IMR-90 (cell line): Measurements from ENCODE around the gene HS6ST2. TPM values are rescaled to one million over a fixed set of nuclear protein-coding genes. Genes with fewer than 3 reads are reported as not detected.

Source experiments
- ATAC-seq: fragments of 200-7000 bp; cut with Tn5 transposase; 2 replicates; pipeline ENCODE4 v1.9.1; 2020; ENCODE audit warnings: low read depth, mild to moderate bottlenecking, moderate library complexity
- BruUV-seq: library from RNA; stranded (reverse); fragments of 400-500 nt; replicated peaks from 2 replicates; lab custom pipeline; 2021; lab: Mats Ljungman, UMichigan
- CTCF ChIA-PET: fragments of 300-600 bp; formaldehyde crosslinking; extraction: SDS; loops from one replicate; lab custom pipeline; 2021; ENCODE audit warnings: antibody characterized with exemption; lab: Yijun Ruan, JAX
- POLR2A ChIA-PET: fragments of 300-600 bp; sonication (Branson Sonifier 250); formaldehyde crosslinking; loops from one replicate; lab custom pipeline; 2022; ENCODE audit warnings: antibody characterized with exemption; ENCODE audit not compliant: unreplicated experiment; lab: Charles Lee
- DNase-seq: peaks from one replicate; pipeline ENCODE4 v3.0.0; 2013
- H2AFZ ChIP-seq: replicated peaks from 2 replicates; pipeline ENCODE3; 2013; ENCODE audit warnings: low read length, mild to moderate bottlenecking; ENCODE audit not compliant: poor library complexity
- H2AK5ac ChIP-seq: 2 replicates; pipeline ENCODE4 v1.6.1; 2013; ENCODE audit warnings: low read depth, low read length, inconsistent platforms
- H2AK9ac ChIP-seq: replicated peaks from 2 replicates; pipeline ENCODE3; 2013; ENCODE audit warnings: mild to moderate bottlenecking, low read depth, low read length, moderate library complexity; ENCODE audit not compliant: poor library complexity
- H2BK120ac ChIP-seq: 2 replicates; pipeline ENCODE4 v1.6.1; 2013; ENCODE audit warnings: low read depth, low read length, inconsistent platforms
- H2BK15ac ChIP-seq: 3 replicates; pipeline ENCODE4 v1.6.1; 2013; ENCODE audit warnings: low read depth, low read length, inconsistent platforms
- H2BK20ac ChIP-seq: 2 replicates; pipeline ENCODE4 v1.6.1; 2013; ENCODE audit warnings: low read depth, mild to moderate bottlenecking, inconsistent platforms, low read length, moderate library complexity
- H2BK5ac ChIP-seq: 2 replicates; pipeline ENCODE4 v1.6.1; 2013; ENCODE audit warnings: mild to moderate bottlenecking, low read depth, low read length, inconsistent platforms; ENCODE audit not compliant: poor library complexity, severe bottlenecking
- H3K14ac ChIP-seq: replicated peaks from 2 replicates; pipeline ENCODE4 v1.6.1; 2013; ENCODE audit warnings: low read depth, low read length, inconsistent platforms
- H3K18ac ChIP-seq: 2 replicates; pipeline ENCODE4 v1.6.1; 2013; ENCODE audit warnings: low read depth, low read length, control low read depth
- H3K23ac ChIP-seq: 2 replicates; pipeline ENCODE4 v1.6.1; 2013; ENCODE audit warnings: low read depth, low read length, inconsistent platforms
- H3K27ac ChIP-seq: 2 replicates; pipeline ENCODE4 v1.5.1; 2013; ENCODE audit warnings: mild to moderate bottlenecking, control low read depth, low read length; ENCODE audit not compliant: insufficient read depth
- H3K27me3 ChIP-seq: 2 replicates; pipeline ENCODE4 v1.6.1; 2013; ENCODE audit warnings: low read length; ENCODE audit not compliant: control insufficient read depth, insufficient read depth
- H3K36me3 ChIP-seq: 2 replicates; pipeline ENCODE4 v1.6.1; 2013; ENCODE audit warnings: low read length, mixed read lengths; ENCODE audit not compliant: control insufficient read depth, insufficient read depth
- H3K4ac ChIP-seq: 2 replicates; pipeline ENCODE4 v1.6.1; 2013; ENCODE audit warnings: low read depth, low read length, inconsistent platforms
- H3K4me1 ChIP-seq: 2 replicates; pipeline ENCODE4 v1.6.1; 2013; ENCODE audit warnings: low read length, mixed read lengths; ENCODE audit not compliant: control insufficient read depth, insufficient read depth
- H3K4me2 ChIP-seq: 2 replicates; pipeline ENCODE4 v1.6.1; 2013; ENCODE audit warnings: low read depth, mild to moderate bottlenecking, control low read depth, low read length, moderate library complexity
- H3K4me3 ChIP-seq: 2 replicates; pipeline ENCODE4 v1.5.1; 2013; ENCODE audit warnings: low read depth, mild to moderate bottlenecking, control low read depth, low read length, moderate library complexity; ENCODE audit not compliant: insufficient read depth
- H3K56ac ChIP-seq: 2 replicates; pipeline ENCODE4 v1.6.1; 2013; ENCODE audit warnings: low read length, inconsistent platforms; ENCODE audit not compliant: insufficient read depth; ENCODE audit errors: extremely low read depth
- H3K79me1 ChIP-seq, 2 experiments: 2 replicates each; pipeline ENCODE4 v1.6.1; 2013; ENCODE audit warnings: low read length in 2 of 2, inconsistent platforms in 1 of 2, low read depth in 1 of 2
- H3K9ac ChIP-seq: 2 replicates; pipeline ENCODE4 v1.6.1; 2013; ENCODE audit warnings: low read depth, low read length, control low read depth
- H3K9me1 ChIP-seq: 2 replicates; pipeline ENCODE4 v1.6.1; 2013; ENCODE audit warnings: low read length, inconsistent platforms; ENCODE audit not compliant: insufficient read depth
- H3K9me3 ChIP-seq: 2 replicates; pipeline ENCODE4 v1.6.1; 2013; ENCODE audit warnings: low read length; ENCODE audit not compliant: control insufficient read depth, insufficient read depth
- H4K20me1 ChIP-seq: 2 replicates; pipeline ENCODE4 v1.6.1; 2013; ENCODE audit warnings: low read length, inconsistent platforms; ENCODE audit not compliant: insufficient read depth
- H4K5ac ChIP-seq: 2 replicates; pipeline ENCODE4 v1.6.1; 2013; ENCODE audit warnings: mild to moderate bottlenecking, low read depth, low read length, control low read depth
- H4K8ac ChIP-seq, 2 experiments: 2 replicates each; pipeline ENCODE4 v1.6.1; 2013; ENCODE audit warnings: low read depth in 2 of 2, low read length in 2 of 2, control low read depth in 1 of 2, inconsistent platforms in 1 of 2
- H4K91ac ChIP-seq: 2 replicates; pipeline ENCODE4 v1.6.1; 2013; ENCODE audit warnings: low read depth, low read length, inconsistent platforms; ENCODE audit not compliant: insufficient read depth
- BHLHE40 ChIP-seq: fragments of 150-350 bp; IDR thresholded peaks from 2 replicates; pipeline ENCODE4 v1.6.1; 2016; ENCODE audit warnings: mild to moderate bottlenecking, low read depth, low read length
- CTCF ChIP-seq: conservative IDR thresholded peaks from 2 replicates; pipeline ENCODE4 v1.5.1; 2012; ENCODE audit warnings: mild to moderate bottlenecking, low read depth, low read length, improper control_type of control experiment
- MAFK ChIP-seq: IDR thresholded peaks from 2 replicates; pipeline ENCODE4 v1.6.1; 2012; ENCODE audit warnings: low read depth, low read length, improper control_type of control experiment
- MAZ ChIP-seq: IDR thresholded peaks from 2 replicates; pipeline ENCODE4 v1.6.1; 2012; ENCODE audit warnings: low read depth, mild to moderate bottlenecking, low read length, improper control_type of control experiment, moderate library complexity, borderline replicate concordance
- MXI1 ChIP-seq: IDR thresholded peaks from 2 replicates; pipeline ENCODE4 v1.6.1; 2012; ENCODE audit warnings: low read depth, mild to moderate bottlenecking, low read length, moderate library complexity, borderline replicate concordance
- NFE2L2 ChIP-seq: fragments of 150-350 bp; IDR thresholded peaks from 2 replicates; pipeline ENCODE4 v1.6.1; 2016; ENCODE audit warnings: low read depth, mild to moderate bottlenecking, low read length
- POLR2A ChIP-seq: IDR thresholded peaks from 2 replicates; pipeline ENCODE4 v1.6.1; 2012; ENCODE audit warnings: mild to moderate bottlenecking, low read depth, low read length
- RCOR1 ChIP-seq: IDR thresholded peaks from 2 replicates; pipeline ENCODE4 v1.6.1; 2012; ENCODE audit warnings: mild to moderate bottlenecking, low read length, improper control_type of control experiment; ENCODE audit not compliant: insufficient replicate concordance
- RFX5 ChIP-seq: IDR thresholded peaks from 2 replicates; pipeline ENCODE4 v1.8.0; 2012; ENCODE audit warnings: low read depth, mild to moderate bottlenecking, low read length, moderate library complexity
- SMC3 ChIP-seq: fragments of 150-350 bp; IDR thresholded peaks from 2 replicates; pipeline ENCODE4 v1.6.1; 2016; ENCODE audit warnings: low read depth, mild to moderate bottlenecking, antibody characterized with exemption, low read length, moderate library complexity
- WGBS, 2 experiments: methylation state at CpG; one replicate each; pipeline versions ENCODE4 v1.1.5 to v1.1.7; 2013; ENCODE audit warnings: missing lambda C conversion rate in 2 of 2; ENCODE audit not compliant: insufficient read length in 1 of 2; ENCODE audit errors: extremely low coverage in 2 of 2; 5-methylcytosine and 5-hydroxymethylcytosine counted together
- dilution Hi-C: fragments of 300-500 bp; cut with HindIII; formaldehyde crosslinking; loops from one replicate; pipeline ENCODE4 v1.14.3; 2018; ENCODE audit warnings: low sequenced_read_pairs; ENCODE audit not compliant: unreplicated experiment
- in situ Hi-C: fragments of 300-500 bp; cut with MboI; formaldehyde crosslinking; loops from 3 replicates; pipeline ENCODE4 v1.14.3; 2019; ENCODE audit warnings: low sequenced_read_pairs, inconsistent platforms, mixed read lengths
- intact Hi-C: fragments of 100-400 bp; cut with micrococcal nuclease; formaldehyde crosslinking; loops from 2 replicates; pipeline ENCODE4 v1.10.0; 2022
- polyA plus RNA-seq, 3 experiments: library from polyadenylated mRNA; depleted of rRNA; stranded (reverse); fragments of >200 nt; gene quantifications; 2 replicates each; pipeline ENCODE4 v1.2.3, GENCODE V29; 2012; ENCODE audit warnings: low replicate concordance in 1 of 3
- total RNA-seq: library from RNA; depleted of rRNA; stranded (reverse); fragments of >200 nt; gene quantifications from 2 replicates; pipeline ENCODE4 v1.2.3, GENCODE V29; 2012

HS6ST2 gene
- total and polyA plus RNA-seq, 2 of the 4 experiments (the other 2 are of a cell fraction): not detected

GRCh38 chrX:132652871-132653270, 305.6 kb downstream of the HS6ST2 start:
- no peak overlapping the region for H2BK20ac ChIP-seq
- no peaks in the 10 kb centered on the region for H3K36me3 ChIP-seq
- no peaks in the 10 kb centered on the region for H3K9me1 ChIP-seq
- no peak overlapping the region for H3K27ac ChIP-seq
- in situ Hi-C loops (no loop called here), dilution Hi-C loops (no loop called here), intact Hi-C loops (no loop called here)
- ChIA-PET POLR2A (no interaction called here), CTCF (no interaction called here)
- H4K5ac ChIP-seq: no peak overlapping the region
- no peak overlapping the region for H4K91ac ChIP-seq
- no peak overlapping the region for H3K56ac ChIP-seq
- H3K14ac ChIP-seq: no peak overlapping the region
- no peak overlapping the region for H3K9ac ChIP-seq
- no peak overlapping the region for H2AK9ac ChIP-seq
- H2BK120ac ChIP-seq: no peak overlapping the region
- H2AK5ac ChIP-seq: no peak overlapping the region
- H3K79me1 ChIP-seq: no peaks in the 10 kb centered on the region
- H3K4me3 ChIP-seq: no peak overlapping the region
- H4K8ac ChIP-seq: no peak overlapping the region
- H3K9me3 ChIP-seq: no peaks in the 10 kb centered on the region
- H3K23ac ChIP-seq: no peak overlapping the region
- no peak for DNase-seq
- no peak overlapping the region for H2BK15ac ChIP-seq
- no peak overlapping the region for H2BK5ac ChIP-seq
- WGBS, 2 experiments: no CpG with 5 or more reads among the region's 4 CpGs
- no peaks in the 10 kb centered on the region for H3K4me1 ChIP-seq
- no peaks in the 10 kb centered on the region for H4K20me1 ChIP-seq
- H2AFZ ChIP-seq: no peak overlapping the region
- H3K4me2 ChIP-seq: no peak overlapping the region
- H3K18ac ChIP-seq: no peak overlapping the region
- BruUV-seq: no TSS peak
- no peak for ATAC-seq
- H3K27me3 ChIP-seq: peaks cover 4% of the 10 kb centered on the region
- TF ChIP-seq RFX5 (no peak), MXI1 (no peak), SMC3 (no peak), BHLHE40 (no peak), MAZ (no peak), NFE2L2 (no peak), RCOR1 (no peak), POLR2A (no peak), CTCF (no peak), MAFK (no peak)
- no peak overlapping the region for H3K4ac ChIP-seq
